Activated T-helper 17 cell treated with anti-CD3 and anti-CD28 coated beads, Interleukin-2, amount 50 U/mL, for 72 hours (primary cell): ENCODE data around the gene P2RX2. TPM values are rescaled to one million over a fixed set of nuclear protein-coding genes. Genes with fewer than 3 reads are reported as not detected.

Experiments
- ATAC-seq: fragments of 150-1000 bp; cut with Tn5 transposase; replicated peaks from 2 replicates; pipeline ENCODE4 v1.10.0; 2021; ENCODE audit warnings: mild to moderate bottlenecking, moderate library complexity
- H3K27ac Mint-ChIP-seq: one replicate; pipeline ENCODE4 v1.8.0; 2022; ENCODE audit warnings: mixed read lengths
- H3K27me3 Mint-ChIP-seq: one replicate; pipeline ENCODE4 v1.8.0; 2022; ENCODE audit warnings: mixed read lengths
- H3K36me3 Mint-ChIP-seq: one replicate; pipeline ENCODE4 v1.8.0; 2022; ENCODE audit warnings: low read depth, mild to moderate bottlenecking, mixed read lengths
- H3K4me1 Mint-ChIP-seq: one replicate; pipeline ENCODE4 v1.8.0; 2022; ENCODE audit warnings: mixed read lengths
- H3K4me3 Mint-ChIP-seq: one replicate; pipeline ENCODE4 v1.8.0; 2022; ENCODE audit warnings: mild to moderate bottlenecking, mixed read lengths
- H3K9me3 Mint-ChIP-seq: one replicate; pipeline ENCODE4 v1.8.0; 2022; ENCODE audit warnings: mixed read lengths
- total RNA-seq, 2 donors: library from RNA; stranded (reverse); gene quantifications; one replicate each; pipeline ENCODE4 v1.2.3, GENCODE V29; 2022

Gene P2RX2
- total RNA-seq, 2 donors from 2014 or later: not detected

- Mint-ChIP-seq H3K9me3 (no peaks in the 10 kb centered on the region), H3K4me3 (no peak overlapping the region), H3K27ac (no peak overlapping the region), H3K4me1 (no peaks in the 10 kb centered on the region), H3K36me3 (peaks cover 22% of the 10 kb centered on the region), H3K27me3 (no peaks in the 10 kb centered on the region)
- ATAC-seq: no peak
Observed at GRCh38 chr12:132578826-132579225, 39.8 kb upstream of the P2RX2 start.

- Mint-ChIP-seq H3K36me3 (peaks cover 25% of the 10 kb centered on the region), H3K27ac (no peak overlapping the region), H3K4me1 (no peaks in the 10 kb centered on the region), H3K9me3 (no peaks in the 10 kb centered on the region), H3K4me3 (no peak overlapping the region), H3K27me3 (no peaks in the 10 kb centered on the region)
- no peak for ATAC-seq
Observed at GRCh38 chr12:132579744-132580143, 38.8 kb upstream of the P2RX2 start.

- Mint-ChIP-seq H3K4me1 (no peaks in the 10 kb centered on the region), H3K9me3 (no peaks in the 10 kb centered on the region), H3K36me3 (peaks cover 16% of the 10 kb centered on the region), H3K27me3 (no peaks in the 10 kb centered on the region), H3K27ac (no peak overlapping the region), H3K4me3 (no peak overlapping the region)
- no peak for ATAC-seq
Observed at GRCh38 chr12:132580701-132581292, 37.8 kb upstream of the P2RX2 start.

- Mint-ChIP-seq H3K9me3 (no peaks in the 10 kb centered on the region), H3K36me3 (peaks cover 16% of the 10 kb centered on the region), H3K4me3 (no peak overlapping the region), H3K27me3 (no peaks in the 10 kb centered on the region), H3K27ac (no peak overlapping the region), H3K4me1 (no peaks in the 10 kb centered on the region)
- no peak for ATAC-seq
Observed at GRCh38 chr12:132581348-132582057, 37.1 kb upstream of the P2RX2 start.

GRCh38 chr12:132582058-132582420 is 36.5 kb upstream of the P2RX2 start:
- Mint-ChIP-seq H3K4me1 (no peaks in the 10 kb centered on the region), H3K36me3 (peaks cover 16% of the 10 kb centered on the region), H3K27ac (no peak overlapping the region), H3K4me3 (no peak overlapping the region), H3K27me3 (no peaks in the 10 kb centered on the region), H3K9me3 (no peaks in the 10 kb centered on the region)
- no peak for ATAC-seq

- H3K36me3 Mint-ChIP-seq: peaks cover 14% of the 10 kb centered on the region
- no peak overlapping the region for H3K4me3 Mint-ChIP-seq
- no peaks in the 10 kb centered on the region for H3K27me3 Mint-ChIP-seq
- H3K9me3 Mint-ChIP-seq: no peaks in the 10 kb centered on the region
- no peak for ATAC-seq
- H3K4me1 Mint-ChIP-seq: no peaks in the 10 kb centered on the region
- no peak overlapping the region for H3K27ac Mint-ChIP-seq
Observed at GRCh38 chr12:132582582-132583410, 35.8 kb upstream of the P2RX2 start.

- Mint-ChIP-seq H3K4me3 (no peak overlapping the region), H3K36me3 (peaks cover 10% of the 10 kb centered on the region), H3K4me1 (no peaks in the 10 kb centered on the region), H3K27ac (no peak overlapping the region), H3K27me3 (no peaks in the 10 kb centered on the region), H3K9me3 (no peaks in the 10 kb centered on the region)
- no peak for ATAC-seq
Observed at GRCh38 chr12:132583411-132583710, 35.2 kb upstream of the P2RX2 start.

- Mint-ChIP-seq H3K36me3 (peaks cover 10% of the 10 kb centered on the region), H3K27ac (no peak overlapping the region), H3K9me3 (no peaks in the 10 kb centered on the region), H3K27me3 (no peaks in the 10 kb centered on the region), H3K4me3 (no peak overlapping the region), H3K4me1 (no peaks in the 10 kb centered on the region)
- ATAC-seq: no peak
Observed at GRCh38 chr12:132583736-132584135, 34.8 kb upstream of the P2RX2 start.

- Mint-ChIP-seq H3K36me3 (peaks cover 10% of the 10 kb centered on the region), H3K4me1 (no peaks in the 10 kb centered on the region), H3K27me3 (no peaks in the 10 kb centered on the region), H3K9me3 (no peaks in the 10 kb centered on the region), H3K27ac (no peak overlapping the region), H3K4me3 (no peak overlapping the region)
- no peak for ATAC-seq
Observed at GRCh38 chr12:132584429-132584828, 34.1 kb upstream of the P2RX2 start.

GRCh38 chr12:132585177-132585576 is 33.4 kb upstream of the P2RX2 start:
- H3K27me3 Mint-ChIP-seq: no peaks in the 10 kb centered on the region
- H3K4me1 Mint-ChIP-seq: no peaks in the 10 kb centered on the region
- peaks cover 5% of the 10 kb centered on the region for H3K36me3 Mint-ChIP-seq
- ATAC-seq: no peak
- H3K4me3 Mint-ChIP-seq: no peak overlapping the region
- no peak overlapping the region for H3K27ac Mint-ChIP-seq
- H3K9me3 Mint-ChIP-seq: no peaks in the 10 kb centered on the region

- Mint-ChIP-seq H3K9me3 (no peaks in the 10 kb centered on the region), H3K27ac (no peak overlapping the region), H3K27me3 (no peaks in the 10 kb centered on the region), H3K4me3 (no peak overlapping the region), H3K4me1 (no peaks in the 10 kb centered on the region), H3K36me3 (peaks cover 5% of the 10 kb centered on the region)
- ATAC-seq: no peak
Observed at GRCh38 chr12:132586929-132587328, 31.6 kb upstream of the P2RX2 start.

GRCh38 chr12:132587781-132588180 is 30.8 kb upstream of the P2RX2 start:
- Mint-ChIP-seq H3K27me3 (no peaks in the 10 kb centered on the region), H3K27ac (no peak overlapping the region), H3K4me1 (no peaks in the 10 kb centered on the region), H3K4me3 (no peak overlapping the region), H3K9me3 (no peaks in the 10 kb centered on the region), H3K36me3 (peaks cover 5% of the 10 kb centered on the region)
- ATAC-seq: no peak

- no peak for ATAC-seq
- peaks cover 5% of the 10 kb centered on the region for H3K36me3 Mint-ChIP-seq
- no peaks in the 10 kb centered on the region for H3K4me1 Mint-ChIP-seq
- H3K9me3 Mint-ChIP-seq: no peaks in the 10 kb centered on the region
- no peaks in the 10 kb centered on the region for H3K27me3 Mint-ChIP-seq
- H3K4me3 Mint-ChIP-seq: no peak overlapping the region
- H3K27ac Mint-ChIP-seq: no peak overlapping the region
Observed at GRCh38 chr12:132588319-132588718, 30.3 kb upstream of the P2RX2 start.

- H3K9me3 Mint-ChIP-seq: no peaks in the 10 kb centered on the region
- H3K36me3 Mint-ChIP-seq: peaks cover under 1% of the 10 kb centered on the region
- ATAC-seq: no peak
- H3K4me1 Mint-ChIP-seq: peaks cover 4% of the 10 kb centered on the region
- H3K27me3 Mint-ChIP-seq: no peaks in the 10 kb centered on the region
- no peak overlapping the region for H3K27ac Mint-ChIP-seq
- H3K4me3 Mint-ChIP-seq: no peak overlapping the region
Observed at GRCh38 chr12:132588821-132589669, 29.5 kb upstream of the P2RX2 start.
